K562 (cell line): Measurements from ENCODE around the gene ALDH16A1. TPM values are rescaled to one million over a fixed set of nuclear protein-coding genes. Genes with fewer than 3 reads are reported as not detected.
A peak's percentile ranks its signal among the peaks of the same experiment; 100 is the strongest.

Source experiments
- CBX3 ChIP-seq, 2 experiments: IDR thresholded peaks; 1 replicate in 1 of 2; 2 replicates in 1 of 2; pipeline ENCODE4 v1.6.1; 2012; ENCODE audit warnings: inconsistent platforms in 2 of 2, low read length in 2 of 2, borderline replicate concordance in 1 of 2, control low read depth in 1 of 2
- CCAR2 ChIP-seq: fragments of 200-400 bp; formaldehyde crosslinking; IDR thresholded peaks from 2 replicates; pipeline ENCODE4 v1.6.1; 2017; ENCODE audit warnings: mild to moderate bottlenecking, low read depth, low read length
- CHD2 ChIP-seq: IDR thresholded peaks from 2 replicates; pipeline ENCODE4 v1.6.1; 2011; ENCODE audit warnings: low read depth, low read length
- ESRRA ChIP-seq: fragments of 450-650 bp; IDR thresholded peaks from 2 replicates; pipeline ENCODE4 v1.6.1; 2014; ENCODE audit warnings: low read depth, mild to moderate bottlenecking, moderate library complexity, borderline replicate concordance
- ESRRB ChIP-seq: fragments of 250-450 bp; sonication (Bioruptor Pico); IDR thresholded peaks from 2 replicates; pipeline ENCODE4 v1.5.0; 2020; ENCODE audit warnings: mild to moderate bottlenecking, moderate library complexity, borderline replicate concordance
- PHF8 ChIP-seq: fragments of 200-600 bp; sonication (generic); IDR thresholded peaks from 2 replicates; pipeline ENCODE4 v1.6.1; 2012; ENCODE audit warnings: mixed run types, mild to moderate bottlenecking, inconsistent platforms, low read length, moderate library complexity, borderline replicate concordance
- RFX7 ChIP-seq: fragments of 250-450 bp; sonication (Bioruptor Pico); IDR thresholded peaks from 2 replicates; pipeline ENCODE4 v1.5.1; 2021; ENCODE audit warnings: mild to moderate bottlenecking
- RNF2 ChIP-seq: sonication (generic); IDR thresholded peaks from 2 replicates; pipeline ENCODE4 v1.6.1; 2016
- SMAD3 ChIP-seq: fragments of 450-650 bp; formaldehyde crosslinking; conservative IDR thresholded peaks from 2 replicates; pipeline ENCODE4 v1.4.0; 2020; ENCODE audit warnings: mild to moderate bottlenecking
- SMAD4 ChIP-seq: fragments of 250-450 bp; sonication (Bioruptor Pico); conservative IDR thresholded peaks from 2 replicates; pipeline ENCODE4 v1.8.0; 2021; ENCODE audit warnings: inconsistent platforms, mild to moderate bottlenecking, moderate library complexity
- SMARCA4 ChIP-seq: fragments of 450-650 bp; IDR thresholded peaks from 2 replicates; pipeline ENCODE4 v1.6.1; 2016
- SMC3 ChIP-seq: conservative IDR thresholded peaks from 2 replicates; pipeline ENCODE4 v1.6.1; 2011; ENCODE audit warnings: low read depth, low read length, improper control_type of control experiment; ENCODE audit not compliant: insufficient read depth
- ZNF77 ChIP-seq: fragments of 250-450 bp; sonication (Bioruptor Pico); IDR thresholded peaks from 2 replicates; pipeline ENCODE4 v1.5.0; 2020
- polyA plus RNA-seq, 8 experiments: library from polyadenylated mRNA; depleted of rRNA in 4 of 8; stranded (reverse) in 5 of 8; unstranded in 3 of 8; fragments of >200 nt; fragmentation: Nextera tagmentation in 2 of 8; fragmentation: Illumina TruSeq in 1 of 8; extraction: Ambion mirVana in 2 of 8; extraction: Trizol in 1 of 8; gene quantifications; 2 replicates each; pipeline versions ENCODE4 v1.2.1 to v1.2.3, GENCODE V29; 2011 to 2014; ENCODE audit warnings: inconsistent platforms in 1 of 8, missing spikeins in 1 of 8
- total RNA-seq, 7 experiments: library from RNA; depleted of rRNA in 6 of 7; stranded (reverse); fragments of >200 nt in 6 of 7; fragmentation: Illumina TruSeq in 2 of 7; extraction: Trizol in 2 of 7; gene quantifications; 2 replicates each; pipeline versions ENCODE4 v1.2.1 to v1.2.3, GENCODE V29; 2011 to 2021; ENCODE audit warnings: low replicate concordance in 1 of 7
- TF ChIP-seq, protein P1 (sequence below): fragments of 450-650 bp; IDR thresholded peaks from 2 replicates; pipeline ENCODE4 v1.6.1; 2018; ENCODE audit not compliant: partially characterized antibody
- TF ChIP-seq, protein P2 (sequence below), 2 experiments: fragments of 450-650 bp; IDR thresholded peaks; 2 replicates each; pipeline ENCODE4 v1.6.1; 2018; ENCODE audit warnings: mild to moderate bottlenecking in 2 of 2, low read depth in 1 of 2; ENCODE audit not compliant: partially characterized antibody in 2 of 2
- TF ChIP-seq, protein P3 (sequence below): sonication (generic); formaldehyde crosslinking; IDR thresholded peaks from 2 replicates; pipeline ENCODE4 v1.8.0; 2023; ENCODE audit warnings: mild to moderate bottlenecking, missing genetic modification reagents

ALDH16A1 gene
- total and polyA plus RNA-seq, 9 of the 15 experiments (the other 6 are each of a cell fraction or from before 2014, with no cell fraction given): 2.2 to 52.2 (median 7.6) TPM

DNA sequence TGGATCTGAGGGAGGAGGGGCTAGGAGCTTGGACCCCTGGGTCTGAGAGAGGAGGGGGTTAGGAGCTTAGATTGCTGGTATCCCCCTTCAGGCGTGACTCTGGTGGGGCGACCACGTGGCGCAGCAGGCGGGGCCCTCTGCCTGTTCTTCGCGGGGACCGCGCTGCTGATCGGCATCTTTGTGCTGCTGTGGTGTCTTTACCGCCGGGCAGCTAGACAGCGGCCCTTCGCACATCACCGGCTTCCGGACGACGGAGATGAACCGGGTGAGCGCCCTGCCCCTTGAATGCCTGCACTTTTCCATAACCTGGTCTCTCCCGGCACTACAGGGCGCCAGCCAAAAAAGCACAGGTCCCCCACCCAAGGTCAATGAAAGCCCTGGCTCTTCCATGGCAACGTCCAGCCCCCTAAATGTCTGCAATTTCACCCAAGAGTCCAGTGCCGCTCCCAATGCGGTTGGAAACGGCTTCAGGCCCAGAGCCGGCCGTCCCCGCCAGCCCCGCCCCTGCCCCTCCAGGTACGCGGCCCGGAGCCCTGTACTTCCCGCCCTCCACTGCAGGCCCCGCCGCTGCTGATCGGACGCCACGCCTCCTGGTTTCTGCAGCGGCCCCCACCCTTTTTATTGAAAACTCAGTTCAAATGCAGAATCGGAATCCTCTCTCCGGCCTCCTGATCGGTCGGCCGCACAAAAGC, 25.0 kb upstream of the ALDH16A1 start (continued):
- 0 out of 2 replicates have a peak, but pooled peaks have one; percentile 33 for TF ChIP-seq RNF2
- no peak for TF ChIP-seq CBX3 (IDR thresholded peaks at IDR 0.05; ENCODE audit: borderline replicate concordance in 1 of 2, low read length in 2 of 2)
- TF ChIP-seq CHD2: no peak
- peak; percentile 36 for TF ChIP-seq SMAD4 (CRISPR knock-in tag)
- peak; percentile 37; the same call in 1 of the 2 replicates for TF ChIP-seq PHF8
- TF ChIP-seq, protein P1, sequence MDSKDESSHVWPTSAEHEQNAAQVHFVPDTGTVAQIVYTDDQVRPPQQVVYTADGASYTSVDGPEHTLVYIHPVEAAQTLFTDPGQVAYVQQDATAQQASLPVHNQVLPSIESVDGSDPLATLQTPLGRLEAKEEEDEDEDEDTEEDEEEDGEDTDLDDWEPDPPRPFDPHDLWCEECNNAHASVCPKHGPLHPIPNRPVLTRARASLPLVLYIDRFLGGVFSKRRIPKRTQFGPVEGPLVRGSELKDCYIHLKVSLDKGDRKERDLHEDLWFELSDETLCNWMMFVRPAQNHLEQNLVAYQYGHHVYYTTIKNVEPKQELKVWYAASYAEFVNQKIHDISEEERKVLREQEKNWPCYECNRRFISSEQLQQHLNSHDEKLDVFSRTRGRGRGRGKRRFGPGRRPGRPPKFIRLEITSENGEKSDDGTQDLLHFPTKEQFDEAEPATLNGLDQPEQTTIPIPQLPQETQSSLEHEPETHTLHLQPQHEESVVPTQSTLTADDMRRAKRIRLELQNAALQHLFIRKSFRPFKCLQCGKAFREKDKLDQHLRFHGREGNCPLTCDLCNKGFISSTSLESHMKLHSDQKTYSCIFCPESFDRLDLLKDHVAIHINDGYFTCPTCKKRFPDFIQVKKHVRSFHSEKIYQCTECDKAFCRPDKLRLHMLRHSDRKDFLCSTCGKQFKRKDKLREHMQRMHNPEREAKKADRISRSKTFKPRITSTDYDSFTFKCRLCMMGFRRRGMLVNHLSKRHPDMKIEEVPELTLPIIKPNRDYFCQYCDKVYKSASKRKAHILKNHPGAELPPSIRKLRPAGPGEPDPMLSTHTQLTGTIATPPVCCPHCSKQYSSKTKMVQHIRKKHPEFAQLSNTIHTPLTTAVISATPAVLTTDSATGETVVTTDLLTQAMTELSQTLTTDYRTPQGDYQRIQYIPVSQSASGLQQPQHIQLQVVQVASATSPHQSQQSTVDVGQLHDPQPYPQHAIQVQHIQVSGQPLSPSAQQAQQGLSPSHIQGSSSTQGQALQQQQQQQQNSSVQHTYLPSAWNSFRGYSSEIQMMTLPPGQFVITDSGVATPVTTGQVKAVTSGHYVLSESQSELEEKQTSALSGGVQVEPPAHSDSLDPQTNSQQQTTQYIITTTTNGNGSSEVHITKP: no peak
- TF ChIP-seq, protein P2, sequence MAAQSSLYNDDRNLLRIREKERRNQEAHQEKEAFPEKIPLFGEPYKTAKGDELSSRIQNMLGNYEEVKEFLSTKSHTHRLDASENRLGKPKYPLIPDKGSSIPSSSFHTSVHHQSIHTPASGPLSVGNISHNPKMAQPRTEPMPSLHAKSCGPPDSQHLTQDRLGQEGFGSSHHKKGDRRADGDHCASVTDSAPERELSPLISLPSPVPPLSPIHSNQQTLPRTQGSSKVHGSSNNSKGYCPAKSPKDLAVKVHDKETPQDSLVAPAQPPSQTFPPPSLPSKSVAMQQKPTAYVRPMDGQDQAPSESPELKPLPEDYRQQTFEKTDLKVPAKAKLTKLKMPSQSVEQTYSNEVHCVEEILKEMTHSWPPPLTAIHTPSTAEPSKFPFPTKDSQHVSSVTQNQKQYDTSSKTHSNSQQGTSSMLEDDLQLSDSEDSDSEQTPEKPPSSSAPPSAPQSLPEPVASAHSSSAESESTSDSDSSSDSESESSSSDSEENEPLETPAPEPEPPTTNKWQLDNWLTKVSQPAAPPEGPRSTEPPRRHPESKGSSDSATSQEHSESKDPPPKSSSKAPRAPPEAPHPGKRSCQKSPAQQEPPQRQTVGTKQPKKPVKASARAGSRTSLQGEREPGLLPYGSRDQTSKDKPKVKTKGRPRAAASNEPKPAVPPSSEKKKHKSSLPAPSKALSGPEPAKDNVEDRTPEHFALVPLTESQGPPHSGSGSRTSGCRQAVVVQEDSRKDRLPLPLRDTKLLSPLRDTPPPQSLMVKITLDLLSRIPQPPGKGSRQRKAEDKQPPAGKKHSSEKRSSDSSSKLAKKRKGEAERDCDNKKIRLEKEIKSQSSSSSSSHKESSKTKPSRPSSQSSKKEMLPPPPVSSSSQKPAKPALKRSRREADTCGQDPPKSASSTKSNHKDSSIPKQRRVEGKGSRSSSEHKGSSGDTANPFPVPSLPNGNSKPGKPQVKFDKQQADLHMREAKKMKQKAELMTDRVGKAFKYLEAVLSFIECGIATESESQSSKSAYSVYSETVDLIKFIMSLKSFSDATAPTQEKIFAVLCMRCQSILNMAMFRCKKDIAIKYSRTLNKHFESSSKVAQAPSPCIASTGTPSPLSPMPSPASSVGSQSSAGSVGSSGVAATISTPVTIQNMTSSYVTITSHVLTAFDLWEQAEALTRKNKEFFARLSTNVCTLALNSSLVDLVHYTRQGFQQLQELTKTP (IDR thresholded peaks at IDR 0.05; ENCODE audit: low read depth in 1 of 2, partially characterized antibody in 2 of 2): no peak
- no peak for TF ChIP-seq RFX7 (CRISPR knock-in tag)
- no peak for TF ChIP-seq SMARCA4
- TF ChIP-seq, protein P3, sequence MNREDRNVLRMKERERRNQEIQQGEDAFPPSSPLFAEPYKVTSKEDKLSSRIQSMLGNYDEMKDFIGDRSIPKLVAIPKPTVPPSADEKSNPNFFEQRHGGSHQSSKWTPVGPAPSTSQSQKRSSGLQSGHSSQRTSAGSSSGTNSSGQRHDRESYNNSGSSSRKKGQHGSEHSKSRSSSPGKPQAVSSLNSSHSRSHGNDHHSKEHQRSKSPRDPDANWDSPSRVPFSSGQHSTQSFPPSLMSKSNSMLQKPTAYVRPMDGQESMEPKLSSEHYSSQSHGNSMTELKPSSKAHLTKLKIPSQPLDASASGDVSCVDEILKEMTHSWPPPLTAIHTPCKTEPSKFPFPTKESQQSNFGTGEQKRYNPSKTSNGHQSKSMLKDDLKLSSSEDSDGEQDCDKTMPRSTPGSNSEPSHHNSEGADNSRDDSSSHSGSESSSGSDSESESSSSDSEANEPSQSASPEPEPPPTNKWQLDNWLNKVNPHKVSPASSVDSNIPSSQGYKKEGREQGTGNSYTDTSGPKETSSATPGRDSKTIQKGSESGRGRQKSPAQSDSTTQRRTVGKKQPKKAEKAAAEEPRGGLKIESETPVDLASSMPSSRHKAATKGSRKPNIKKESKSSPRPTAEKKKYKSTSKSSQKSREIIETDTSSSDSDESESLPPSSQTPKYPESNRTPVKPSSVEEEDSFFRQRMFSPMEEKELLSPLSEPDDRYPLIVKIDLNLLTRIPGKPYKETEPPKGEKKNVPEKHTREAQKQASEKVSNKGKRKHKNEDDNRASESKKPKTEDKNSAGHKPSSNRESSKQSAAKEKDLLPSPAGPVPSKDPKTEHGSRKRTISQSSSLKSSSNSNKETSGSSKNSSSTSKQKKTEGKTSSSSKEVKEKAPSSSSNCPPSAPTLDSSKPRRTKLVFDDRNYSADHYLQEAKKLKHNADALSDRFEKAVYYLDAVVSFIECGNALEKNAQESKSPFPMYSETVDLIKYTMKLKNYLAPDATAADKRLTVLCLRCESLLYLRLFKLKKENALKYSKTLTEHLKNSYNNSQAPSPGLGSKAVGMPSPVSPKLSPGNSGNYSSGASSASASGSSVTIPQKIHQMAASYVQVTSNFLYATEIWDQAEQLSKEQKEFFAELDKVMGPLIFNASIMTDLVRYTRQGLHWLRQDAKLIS (CRISPR knock-in tag): no peak
- no peak for TF ChIP-seq ESRRB (CRISPR knock-in tag)
- TF ChIP-seq SMC3: no peak
- no peak for TF ChIP-seq SMAD3 (CRISPR knock-in tag)
- TF ChIP-seq ZNF77 (CRISPR knock-in tag): no peak
- no peak for TF ChIP-seq CCAR2
- no peak for TF ChIP-seq ESRRA
